GM19239 (cell line): ENCODE results near the gene ZFAND4.
A peak's percentile ranks its signal among the peaks of the same experiment; 100 is the strongest.
"Not testable (repeated sequence)": the region's sequence is repeated elsewhere in the genome, so short reads cannot be mapped to it uniquely, and the experiment has no call there.

Experiments
- DNase-seq: peaks from one replicate; pipeline ENCODE4 v3.0.0; 2011; ENCODE audit warnings: low spot score; ENCODE audit not compliant: insufficient read length
- FAIRE-seq: peaks from 2 replicates; lab custom pipeline; 2011; peaks lifted over from hg19 to GRCh38; lab: Jason Lieb, UNC

Gene ZFAND4

DNA sequence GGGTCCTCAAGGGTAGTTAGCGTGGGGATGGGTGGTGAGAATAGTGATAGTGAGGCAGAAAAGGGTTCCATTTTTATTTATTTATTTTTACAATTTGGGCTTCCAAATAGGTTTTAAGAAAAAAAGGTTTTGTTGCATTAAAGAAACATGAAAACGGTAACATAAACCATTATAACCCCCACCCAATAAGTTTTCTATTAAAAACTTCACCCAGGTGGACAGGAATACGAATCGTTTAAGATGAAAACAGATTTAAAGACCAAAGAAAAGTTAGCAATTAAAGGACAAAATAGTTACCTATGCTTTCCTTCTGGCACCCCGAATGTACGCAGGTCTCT is 78.7 kb downstream of the ZFAND4 start:
- DNase-seq (no peak), FAIRE-seq (no peak)

DNA sequence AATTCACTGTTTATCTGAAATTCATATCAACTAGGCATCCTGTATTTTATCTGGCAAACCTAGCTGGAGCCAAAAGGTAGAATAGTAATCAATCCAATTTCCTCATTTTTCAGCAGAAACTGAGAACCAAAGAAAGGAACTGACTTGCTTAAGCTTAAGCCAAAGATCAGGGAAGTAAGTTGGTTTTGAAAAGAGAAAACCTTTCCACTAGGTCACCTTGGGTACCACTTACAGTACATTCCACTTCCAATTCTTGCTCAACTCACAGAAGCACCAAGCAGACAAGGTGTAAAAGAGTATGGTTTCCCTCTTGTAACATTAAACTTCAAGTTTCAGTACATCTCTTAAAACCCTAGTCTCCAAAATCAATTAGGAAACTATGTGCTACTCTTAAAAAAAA is 79.6 kb downstream of the ZFAND4 start:
- no peak for FAIRE-seq

DNA sequence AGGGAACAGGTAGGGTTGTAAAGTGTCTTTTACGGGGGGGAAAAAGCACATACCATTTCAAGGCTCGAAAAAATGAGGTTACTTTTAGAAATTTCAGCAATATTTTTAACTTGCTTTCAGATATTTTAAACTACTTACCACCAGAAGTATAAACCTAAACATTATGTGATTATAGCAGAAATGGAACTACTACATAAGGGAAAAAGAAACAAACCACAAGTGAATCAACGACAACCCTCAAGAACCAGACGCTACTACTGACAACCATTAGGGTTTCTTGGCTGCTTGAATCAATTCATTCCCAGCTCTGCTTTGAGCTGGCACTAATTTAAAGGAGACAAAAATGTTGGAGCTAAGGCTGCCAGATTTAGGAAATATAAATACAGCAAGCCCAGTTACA is 80.1 kb downstream of the ZFAND4 start:
- DNase-seq: no peak
- peak; percentile 45 for FAIRE-seq

More for the DNA sequence above, 79.6 kb downstream of the ZFAND4 start:
- DNase-seq: no peak

DNA sequence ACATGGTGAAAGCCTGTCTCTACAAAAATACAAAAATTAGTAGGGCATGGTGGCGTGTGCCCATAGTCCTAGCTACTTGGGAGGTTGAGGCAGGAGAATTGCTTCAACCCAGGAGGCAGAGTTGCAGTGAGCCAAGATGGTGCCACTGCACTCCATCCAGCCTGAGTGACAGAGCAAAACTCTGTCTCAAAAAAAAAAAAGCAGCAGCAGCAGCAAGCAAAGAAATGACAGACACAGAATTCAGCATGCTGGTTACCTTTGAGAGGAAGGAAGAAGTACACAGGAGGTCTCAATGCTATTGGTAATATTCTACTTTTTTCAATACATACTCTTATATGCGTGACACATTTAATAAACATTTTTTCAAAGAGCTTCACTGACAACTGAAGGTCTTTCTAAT is 81.3 kb downstream of the ZFAND4 start:
- no peak for FAIRE-seq

DNA sequence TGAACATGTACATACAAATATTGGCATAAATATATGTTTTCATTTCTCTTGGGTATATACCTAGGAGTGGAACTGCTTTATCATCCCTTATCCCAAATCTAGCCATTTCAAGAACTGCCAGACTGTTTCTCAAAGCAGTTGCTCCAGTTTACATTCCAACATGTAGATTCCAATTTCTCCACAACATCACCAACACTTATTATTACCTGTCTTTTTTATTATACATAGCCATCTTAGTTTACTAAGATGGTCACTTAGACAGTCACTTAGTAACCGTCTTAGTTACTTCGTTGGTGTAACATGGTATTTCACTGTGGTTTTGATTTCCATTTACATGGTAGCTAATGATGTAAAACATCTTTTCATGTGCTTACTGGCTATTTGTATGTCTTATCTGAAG is 82.7 kb downstream of the ZFAND4 start:
- no peak for FAIRE-seq
- DNase-seq: no peak

More for the DNA sequence above, 81.3 kb downstream of the ZFAND4 start:
- no peak for DNase-seq

DNA sequence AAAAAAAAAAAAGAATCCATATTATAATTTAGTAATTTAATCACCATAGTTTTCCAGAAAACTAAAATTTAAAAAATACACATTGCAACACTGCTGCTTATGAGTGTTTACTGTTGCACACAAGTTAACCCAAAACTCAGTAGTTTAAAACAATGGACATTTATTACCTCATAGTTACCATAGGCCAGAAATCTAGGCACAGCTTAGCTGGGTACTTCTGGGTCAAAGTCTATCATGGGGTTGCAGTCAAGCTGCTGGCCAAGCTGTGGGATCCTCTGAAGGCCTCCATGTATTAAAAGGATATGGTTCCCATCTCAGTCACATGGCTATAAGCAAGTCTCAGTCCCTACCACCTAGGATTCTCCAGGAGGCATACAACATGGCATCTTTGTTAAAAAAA is 83.6 kb downstream of the ZFAND4 start:
- DNase-seq (no peak), FAIRE-seq (no peak)

DNA sequence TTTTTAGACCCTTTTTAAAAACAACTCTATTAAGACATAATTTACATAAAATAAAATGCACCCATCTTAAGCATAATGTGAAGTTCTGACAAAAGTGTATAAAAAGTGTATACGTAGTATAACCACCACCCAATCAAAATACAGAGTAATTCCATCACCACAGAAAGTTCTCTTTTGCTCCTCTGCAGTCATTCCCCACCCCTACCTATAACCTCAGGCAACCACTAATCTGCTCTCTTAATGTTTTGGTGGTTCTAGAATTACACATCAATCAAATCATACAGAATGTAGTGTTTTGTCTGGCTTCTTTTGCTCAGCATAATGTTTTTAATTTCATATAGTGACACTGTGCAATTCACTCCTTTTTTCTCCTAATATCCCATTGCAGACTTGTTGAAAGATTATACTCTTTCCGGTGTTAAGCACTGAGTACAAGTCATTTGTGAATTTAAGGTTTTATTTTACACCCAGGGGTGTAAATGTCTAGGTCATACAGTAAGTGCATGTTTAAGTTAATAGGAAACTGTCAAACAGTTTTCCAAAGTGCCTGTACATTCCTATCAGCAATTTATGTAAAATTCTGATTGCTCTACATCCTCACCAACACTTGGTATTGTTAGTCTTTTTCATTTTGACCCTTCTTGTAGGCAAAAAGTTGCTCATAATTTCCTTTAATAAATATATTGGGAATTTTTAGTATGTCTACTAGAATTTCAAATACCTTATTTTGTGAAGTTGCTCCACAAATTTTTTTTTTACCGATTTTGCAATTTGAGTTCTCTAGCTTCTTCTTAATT is 86.3 kb downstream of the ZFAND4 start:
- DNase-seq (no peak), FAIRE-seq (no peak)

DNA sequence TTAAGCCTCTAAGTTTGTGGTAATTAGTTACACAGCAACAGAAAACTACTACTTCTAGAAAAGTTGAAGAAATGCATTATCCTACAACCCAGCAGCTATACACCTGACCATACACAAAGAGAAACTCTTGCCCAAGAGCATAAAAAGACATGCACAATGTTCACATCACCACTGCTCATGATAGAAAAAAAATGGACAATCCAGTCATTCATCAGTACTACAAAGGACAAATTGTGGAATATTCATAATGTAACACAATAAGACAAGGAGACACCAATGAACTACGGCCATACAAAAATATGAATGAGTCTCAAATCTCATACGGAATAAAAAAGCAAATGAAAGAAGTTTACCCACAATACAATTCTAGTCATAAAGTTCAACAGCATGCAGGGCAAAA is 87.4 kb downstream of the ZFAND4 start:
- no peak for FAIRE-seq

DNA sequence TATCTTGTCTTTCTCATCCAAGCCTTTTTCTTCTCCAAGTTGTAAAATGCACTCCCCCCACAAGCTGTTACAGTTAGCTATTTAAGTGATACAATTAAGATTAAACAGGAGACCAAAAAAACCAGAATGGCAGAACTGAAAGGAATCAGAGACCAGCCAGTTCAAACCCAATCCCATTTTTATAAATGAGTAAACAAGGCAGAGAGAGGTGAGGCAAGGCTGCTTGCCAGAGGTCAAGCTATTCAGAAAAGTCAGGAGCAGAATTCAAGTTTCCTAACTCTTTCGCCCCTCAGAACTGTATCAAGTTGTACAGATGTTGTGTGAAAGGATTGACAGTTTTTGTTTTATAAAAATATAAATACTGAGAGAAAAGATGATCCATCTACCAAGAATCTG is 90.2 kb downstream of the ZFAND4 start:
- no peak for DNase-seq
- peak; percentile 77 for FAIRE-seq

More for the DNA sequence above, 87.4 kb downstream of the ZFAND4 start:
- no peak for DNase-seq

DNA sequence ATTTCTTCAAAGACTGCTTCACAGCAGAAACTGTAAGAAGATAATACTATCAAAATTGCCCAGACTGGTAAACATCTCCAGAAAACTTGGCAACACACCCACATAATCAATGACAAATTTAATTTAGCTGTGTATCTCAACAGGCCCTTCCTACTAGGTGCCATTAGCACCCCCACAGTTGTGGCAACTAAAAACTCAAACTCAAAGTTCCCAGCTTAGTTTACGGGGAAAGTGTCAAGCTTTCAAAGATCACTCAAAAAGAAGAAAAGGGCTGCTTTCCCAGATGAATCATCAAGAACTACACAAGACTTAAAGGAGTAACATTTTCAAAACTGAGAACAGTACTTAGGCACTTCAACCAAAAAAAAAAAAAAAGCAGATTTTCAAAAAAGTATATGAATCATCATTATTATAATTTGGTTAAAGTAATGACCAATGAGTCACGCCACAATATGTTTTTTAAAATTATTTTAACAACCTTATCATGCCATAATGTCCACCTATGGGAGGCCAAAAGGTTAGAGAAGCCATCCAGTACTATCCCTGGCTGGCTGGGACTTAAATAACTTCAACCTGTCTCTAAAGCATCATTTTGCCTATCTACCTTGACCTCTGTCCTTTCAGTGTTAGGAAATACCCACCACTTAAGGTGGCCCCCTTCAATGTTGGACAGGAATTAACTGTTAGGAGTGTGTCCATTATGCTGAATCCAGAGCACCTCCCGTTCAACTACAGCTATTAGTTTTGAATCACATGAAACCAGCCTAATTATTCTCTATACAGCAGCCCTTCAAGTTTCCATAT is 90.8 kb downstream of the ZFAND4 start:
- FAIRE-seq: peak; percentile 76
- no peak for DNase-seq

DNA sequence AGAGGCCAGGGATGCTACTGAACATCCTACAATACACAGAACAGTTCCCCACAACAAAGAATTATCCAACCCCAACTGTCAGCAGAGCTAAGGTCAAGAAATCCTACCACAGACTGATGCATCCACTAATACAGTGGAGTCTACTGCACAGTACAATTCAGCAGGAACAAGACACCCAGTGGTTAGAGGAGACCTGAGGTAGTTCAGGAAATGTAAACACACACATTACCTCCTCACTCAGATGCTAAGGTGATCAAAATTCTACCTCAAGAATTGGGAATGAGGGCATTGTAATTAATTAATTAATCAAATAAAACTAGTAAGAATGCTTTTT is 91.4 kb downstream of the ZFAND4 start:
- DNase-seq: no peak
- FAIRE-seq: no peak

DNA sequence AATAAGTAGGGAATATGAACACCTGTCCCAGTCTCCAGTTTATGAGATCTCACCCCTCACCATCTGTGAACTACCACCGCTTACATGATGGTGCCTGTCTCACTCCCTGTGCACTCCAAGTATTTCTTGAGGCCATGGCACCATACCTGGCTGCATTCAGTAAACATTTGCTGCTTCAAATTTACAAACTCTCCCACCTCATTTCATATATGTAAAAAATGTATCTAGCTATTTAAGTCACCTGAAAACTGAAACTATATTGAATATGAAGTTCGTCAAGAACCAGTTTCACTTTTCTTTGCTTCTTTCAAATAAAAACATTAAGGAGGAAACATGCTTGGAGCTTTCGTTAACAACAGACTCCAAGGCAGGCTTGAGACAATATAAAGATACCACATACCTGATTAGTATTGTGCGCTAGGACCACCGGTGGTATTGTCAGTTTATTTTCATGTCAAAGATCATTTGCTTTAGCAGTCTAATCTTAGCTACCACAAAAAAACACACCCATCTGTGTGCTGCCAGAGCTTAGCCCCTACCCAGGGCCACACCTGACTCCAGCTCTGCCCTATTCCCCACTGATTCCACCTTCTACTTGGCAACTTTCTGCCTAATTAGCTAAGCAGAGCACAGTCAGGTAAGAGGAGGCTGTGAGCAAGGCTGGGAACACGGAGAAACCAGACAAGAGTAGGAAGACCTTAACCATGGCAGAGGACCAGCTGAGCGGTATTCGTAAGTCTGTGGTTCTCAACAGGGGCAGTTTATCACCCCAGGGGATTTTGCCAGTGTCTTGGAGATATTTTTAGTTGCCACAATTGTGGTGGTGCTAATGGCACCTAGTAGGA is 92.0 kb downstream of the ZFAND4 start:
- FAIRE-seq (peak; percentile 87), DNase-seq (no peak)

DNA sequence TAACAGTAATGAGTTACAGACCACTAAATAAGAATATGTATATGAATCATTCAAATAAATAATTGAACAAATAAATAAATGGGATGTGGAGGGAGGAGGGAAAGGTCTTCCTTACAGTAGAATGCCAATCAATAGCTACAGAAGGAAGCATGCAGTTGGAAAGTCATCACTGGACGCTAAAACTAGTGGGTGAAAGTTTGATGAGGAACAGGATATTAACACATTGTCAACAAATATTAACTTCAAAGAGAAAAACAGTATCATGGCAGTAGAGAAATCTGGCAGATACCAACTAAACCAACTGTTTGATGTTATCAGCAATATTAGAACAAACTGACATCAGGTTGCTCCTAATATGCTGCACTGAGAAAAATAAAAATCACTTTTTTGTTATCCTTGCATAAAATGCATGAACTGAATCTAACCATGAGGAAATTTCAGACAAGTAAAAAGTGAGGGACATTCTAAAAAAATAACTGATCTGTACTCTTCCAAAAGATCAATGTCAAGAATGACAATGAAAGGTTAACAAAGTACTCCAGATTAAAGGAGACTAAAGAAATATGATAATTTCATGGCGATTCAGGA is 94.1 kb downstream of the ZFAND4 start:
- DNase-seq (no peak), FAIRE-seq (no peak)

DNA sequence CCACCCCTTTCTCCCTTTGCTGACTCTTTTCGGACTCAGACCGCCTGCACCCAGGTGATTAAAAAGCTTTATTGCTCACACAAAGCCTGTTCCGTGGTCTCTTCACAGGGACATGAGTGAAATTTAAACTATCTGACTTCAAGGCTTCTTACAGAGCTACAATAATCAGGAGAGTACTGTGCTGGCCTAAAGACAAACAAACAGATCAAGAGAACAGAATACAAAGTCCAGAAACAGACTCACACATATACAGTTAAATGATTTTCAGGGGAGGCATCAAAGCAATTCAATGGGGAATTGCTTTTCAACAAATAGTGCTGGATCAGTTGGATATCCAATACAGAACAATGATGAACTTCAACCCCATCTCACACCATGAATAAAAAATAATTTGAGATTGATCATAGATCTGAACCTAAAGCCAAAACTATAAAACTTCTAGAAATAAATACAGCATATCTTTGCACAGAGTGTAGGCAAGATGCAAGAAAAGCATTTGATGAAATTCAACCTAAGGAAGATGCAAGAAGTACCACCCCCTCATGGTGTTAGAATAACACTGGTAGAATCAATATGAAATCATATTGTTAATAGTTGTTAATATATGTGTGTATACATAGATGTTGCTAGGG is 96.5 kb downstream of the ZFAND4 start:
- FAIRE-seq: no peak
- no peak for DNase-seq

DNA sequence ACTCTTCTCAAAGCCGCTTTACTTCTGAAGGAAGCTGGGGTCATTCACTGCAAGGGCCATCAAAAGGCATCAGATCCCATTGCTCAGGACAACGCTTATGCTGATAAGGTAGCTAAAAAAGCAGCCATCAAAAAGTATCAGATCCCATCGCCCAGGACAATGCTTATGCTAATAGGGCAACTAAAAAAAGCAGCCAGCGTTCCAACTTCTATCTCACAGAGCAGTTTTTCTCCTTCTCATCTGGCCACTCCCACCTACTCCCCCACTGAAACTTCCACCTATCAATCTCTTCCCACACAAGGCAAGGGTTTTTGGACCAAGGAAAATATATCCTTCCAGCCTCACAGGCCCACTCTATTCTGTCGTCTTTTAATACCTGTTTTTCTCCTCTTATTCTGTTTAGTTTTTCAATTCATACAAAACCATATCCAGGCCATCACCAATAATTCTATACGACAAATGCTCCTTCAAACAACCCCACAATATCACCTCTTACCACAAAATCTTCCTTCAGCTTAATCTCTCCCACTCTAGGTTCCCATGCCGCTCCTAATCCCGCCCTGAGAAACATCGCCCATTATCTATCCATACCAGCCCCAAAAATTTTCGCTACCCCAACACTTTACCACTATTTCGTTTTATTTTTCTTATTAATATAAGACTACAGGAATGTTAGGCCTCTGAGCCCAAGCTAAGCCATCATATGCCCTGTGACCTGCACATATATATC is 97.4 kb downstream of the ZFAND4 start:
- DNase-seq, FAIRE-seq: not testable (repeated sequence)

DNA sequence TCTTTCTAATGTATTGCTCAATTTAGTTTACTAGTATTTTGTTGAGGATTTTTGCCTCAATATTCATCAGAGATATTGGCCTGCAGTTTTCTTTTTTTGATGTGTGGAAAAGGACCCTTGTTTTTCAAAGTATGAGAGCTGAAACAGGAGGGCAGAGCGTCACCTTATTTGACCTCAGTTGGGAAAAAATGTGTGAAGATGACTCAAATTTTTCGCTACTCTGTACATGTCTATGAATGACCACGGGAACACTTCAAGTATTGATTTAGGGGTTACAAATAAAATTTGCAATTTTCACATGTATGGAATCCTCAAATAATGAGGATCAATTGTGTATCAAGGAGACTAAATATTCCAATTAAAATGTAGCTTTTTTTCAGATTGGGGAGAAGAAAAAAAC is 103.1 kb downstream of the ZFAND4 start:
- FAIRE-seq (no peak), DNase-seq (no peak)

DNA sequence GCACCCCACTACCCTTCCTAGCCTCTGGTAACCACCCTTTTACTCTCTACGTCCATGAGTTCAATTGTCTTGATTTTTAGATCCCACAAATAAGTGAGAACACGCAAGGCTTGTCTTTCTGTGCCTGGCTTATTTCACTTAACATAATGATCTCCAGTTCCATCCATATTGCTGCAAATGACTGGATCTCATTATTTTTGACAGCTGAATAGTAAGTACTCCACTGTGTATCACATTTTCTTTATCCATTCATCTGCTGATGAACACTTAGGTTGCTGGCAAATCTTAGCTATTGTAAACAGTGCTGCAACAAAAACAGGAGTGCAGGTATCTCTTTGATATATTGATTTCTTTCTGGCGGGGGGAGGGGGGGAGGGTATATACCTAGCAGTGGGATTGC is 106.2 kb downstream of the ZFAND4 start:
- DNase-seq (no peak), FAIRE-seq (no peak)
